Measurements from ENCODE around the gene USP48.
"Not testable (repeated sequence)": the region's sequence is repeated elsewhere in the genome, so short reads cannot be mapped to it uniquely, and the experiment has no call there.

The USP48 gene

DNA sequence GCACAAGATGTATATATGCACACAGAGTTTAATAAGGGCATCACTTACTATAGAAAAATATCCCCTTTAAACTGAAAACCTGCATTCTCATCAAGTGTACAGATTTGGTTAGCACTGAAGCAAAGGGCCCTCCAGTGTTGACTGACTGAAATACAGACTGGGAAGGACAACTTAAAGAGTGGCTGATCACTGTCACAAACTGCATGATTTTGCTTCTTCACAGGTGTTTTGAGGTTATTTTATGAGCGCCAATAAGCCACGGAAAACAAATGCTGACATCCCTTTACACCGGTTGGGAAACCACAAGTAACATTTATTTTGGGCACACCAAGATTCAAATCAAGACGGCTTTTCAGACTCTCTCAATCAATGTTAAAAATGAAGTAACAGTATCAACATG is 82.9 kb downstream of the USP48 start:
- DNase-seq (ENCODE audit: low read depth in 2 of 2) = no peak

DNA sequence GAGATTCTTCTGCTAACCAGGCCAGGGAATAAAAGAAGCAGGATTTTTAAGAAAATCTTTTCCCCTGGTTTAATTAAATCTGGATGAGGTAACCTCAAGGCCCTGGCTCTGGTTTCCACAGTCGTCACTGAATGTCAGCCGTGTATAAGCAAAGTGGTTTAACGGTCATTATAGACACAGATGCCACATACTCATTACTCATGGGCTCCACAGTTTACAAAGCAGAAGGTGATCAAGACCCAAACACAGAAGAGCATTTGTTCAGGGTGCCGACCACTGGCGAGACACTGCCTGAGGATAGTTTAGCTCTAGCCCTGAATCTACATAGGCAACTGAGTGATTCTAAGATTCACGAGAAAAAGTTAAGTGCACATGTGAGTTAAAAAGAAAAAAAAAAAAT is 86.0 kb downstream of the USP48 start:
- DNase-seq (ENCODE audit: low read depth in 2 of 2) = no peak

- no peak for DNase-seq (ENCODE audit: low read depth in 2 of 2)
These were observed 89.2 kb downstream of the USP48 start for GRCh38 chr1:21693732-21694131.

DNA sequence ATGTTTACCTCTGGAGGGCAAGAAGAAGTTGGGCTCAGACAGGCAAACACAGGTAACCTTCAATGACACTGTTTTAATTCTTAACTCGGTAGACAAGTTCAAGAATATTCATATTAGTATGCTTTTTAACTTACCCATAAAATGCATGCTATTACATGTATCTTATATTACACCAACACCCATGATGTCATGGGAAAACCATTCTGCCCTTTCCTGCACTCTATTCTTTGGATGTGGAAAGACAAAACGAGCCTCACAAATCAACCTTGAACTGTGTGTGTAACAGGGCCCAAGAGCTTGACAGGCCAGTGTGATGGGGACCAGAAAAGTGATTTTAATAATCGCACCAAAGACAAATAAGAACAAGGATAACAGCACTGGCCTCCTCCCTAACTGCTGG is 91.2 kb downstream of the USP48 start:
- DNase-seq (ENCODE audit: low read depth in 2 of 2) = no peak

GRCh38 chr1:21689661-21690372 is 93.1 kb downstream of the USP48 start:
- no peak for DNase-seq (ENCODE audit: low read depth in 2 of 2)

- no peak for DNase-seq (ENCODE audit: low read depth in 2 of 2)
These were observed 95.8 kb downstream of the USP48 start for GRCh38 chr1:21687081-21687529.

DNA sequence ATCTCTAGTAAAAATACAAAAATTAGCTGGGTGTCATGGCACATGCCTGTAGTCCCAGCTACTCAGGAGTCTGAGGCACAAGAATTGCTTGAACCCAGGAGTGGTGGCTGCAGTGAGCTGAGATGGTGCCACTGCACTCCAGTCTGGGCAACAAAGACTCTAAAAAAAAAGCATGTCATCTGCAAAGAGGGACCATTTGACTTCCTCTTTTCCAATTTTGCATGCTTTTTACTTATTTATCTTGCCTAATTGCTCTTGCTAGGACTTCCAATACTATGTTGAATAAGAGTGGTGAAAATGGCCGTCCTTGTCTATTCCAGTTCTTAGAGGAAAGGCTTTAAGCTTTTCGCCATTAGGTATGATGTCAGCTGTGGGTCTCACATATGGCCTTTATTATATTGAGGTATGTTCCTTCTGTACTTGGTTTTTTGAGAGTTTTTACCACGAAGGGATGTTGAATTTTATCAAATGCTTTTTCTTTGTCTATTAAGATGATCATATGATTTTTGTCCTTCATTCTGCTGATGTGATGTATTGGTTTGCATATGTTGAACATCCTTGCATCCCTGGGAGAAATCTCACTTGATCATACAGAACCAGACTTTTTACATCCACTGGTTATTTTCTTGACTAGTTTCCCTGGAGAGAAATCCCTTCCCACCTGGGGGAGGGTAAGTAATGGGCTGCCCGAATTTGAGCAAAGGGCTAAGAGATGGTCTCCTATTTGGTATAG is 96.8 kb downstream of the USP48 start:
- no peak for DNase-seq (ENCODE audit: low read depth in 2 of 2)

- DNase-seq (ENCODE audit: low read depth in 2 of 2) = no peak
These were observed 101.5 kb downstream of the USP48 start for GRCh38 chr1:21681426-21681825.

GRCh38 chr1:21680918-21681317 is 102.0 kb downstream of the USP48 start:
- no peak for DNase-seq (ENCODE audit: low read depth in 2 of 2)

GRCh38 chr1:21680381-21680780 is 102.6 kb downstream of the USP48 start:
- no peak for DNase-seq (ENCODE audit: low read depth in 2 of 2)

- DNase-seq (ENCODE audit: low read depth in 2 of 2) = no peak
These were observed 105.8 kb downstream of the USP48 start for GRCh38 chr1:21677168-21677567.

DNA sequence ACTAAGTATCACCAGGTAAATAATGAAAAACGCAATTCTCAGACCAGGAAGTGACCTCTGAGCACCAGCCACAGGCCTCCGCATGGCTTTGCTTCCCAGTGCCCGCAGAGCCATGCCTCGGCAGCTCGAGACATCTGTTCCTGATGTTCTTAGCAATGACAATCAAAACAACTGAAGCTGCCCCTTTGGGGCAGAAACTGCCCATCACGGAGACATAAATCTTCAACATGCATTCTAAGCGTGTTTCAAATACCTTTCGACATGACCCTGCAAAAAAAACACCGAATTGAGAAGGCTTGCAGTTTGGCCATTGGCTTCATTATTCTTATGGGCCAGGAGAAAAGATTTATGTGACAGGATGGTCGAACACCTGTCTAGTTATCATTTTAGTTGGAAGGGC is 108.0 kb downstream of the USP48 start:
- DNase-seq (ENCODE audit: low read depth in 2 of 2) = no peak

DNA sequence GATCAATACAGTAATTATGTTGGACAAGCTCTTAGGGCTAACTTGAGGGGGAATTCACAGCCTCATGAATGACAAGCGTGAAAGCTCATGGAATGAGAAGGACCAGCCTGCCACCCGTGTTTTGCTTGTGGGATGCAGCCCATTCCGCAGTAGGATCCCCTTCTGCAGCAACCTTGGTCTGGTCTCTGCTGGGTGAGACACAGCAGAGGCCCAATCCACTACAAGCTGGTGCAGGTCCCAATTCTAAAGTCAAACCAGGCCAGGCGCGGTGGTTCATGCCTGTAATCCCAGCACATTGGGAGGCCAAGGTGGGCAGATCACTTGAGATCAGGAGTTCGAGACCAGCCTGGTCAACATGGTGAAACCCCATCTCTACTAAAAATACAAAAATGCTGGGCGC is 109.1 kb downstream of the USP48 start:
- not testable (repeated sequence) for DNase-seq (ENCODE audit: low read depth in 2 of 2)

- no peak for DNase-seq (ENCODE audit: low read depth in 2 of 2)
These were observed 109.6 kb downstream of the USP48 start for GRCh38 chr1:21673277-21673780.

DNA sequence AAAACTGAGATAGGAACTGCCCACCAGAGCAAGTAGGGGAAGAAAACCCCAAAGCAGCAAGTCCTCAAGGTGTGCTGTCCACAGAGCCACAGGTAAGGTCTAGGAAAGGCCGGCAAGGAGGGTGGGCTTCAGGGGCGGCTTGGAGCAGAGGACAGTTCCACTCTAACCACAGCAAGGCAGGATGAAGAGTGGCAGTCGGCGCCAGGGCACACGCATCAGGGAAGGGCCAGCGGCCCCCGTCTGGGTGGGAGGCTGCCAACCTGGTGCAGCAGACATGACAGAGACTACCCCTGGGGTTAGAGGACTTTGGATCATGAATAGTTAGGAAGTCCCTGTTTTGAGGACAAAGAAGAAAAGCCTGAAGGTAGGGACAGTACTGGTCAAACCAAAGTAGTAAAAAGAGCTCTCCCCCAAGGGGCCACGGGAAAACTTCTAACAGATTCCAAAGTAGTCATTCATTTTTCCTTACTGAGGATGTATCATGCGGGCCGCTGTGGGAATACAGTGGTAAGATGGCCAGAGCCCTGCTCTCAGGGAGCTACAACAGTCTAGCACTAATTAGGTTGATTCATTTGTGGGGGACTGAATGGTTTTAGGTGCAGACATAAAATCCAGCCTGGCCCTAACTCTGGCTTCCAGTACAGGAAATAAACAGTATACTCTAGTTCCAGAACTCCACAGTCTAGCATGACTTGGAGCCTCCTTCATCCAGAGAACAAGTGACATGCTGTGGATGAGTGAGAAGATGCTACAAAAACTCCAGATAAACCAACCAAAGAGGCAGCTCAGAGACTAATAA is 110.3 kb downstream of the USP48 start:
- DNase-seq (ENCODE audit: low read depth in 2 of 2) = no peak

DNA sequence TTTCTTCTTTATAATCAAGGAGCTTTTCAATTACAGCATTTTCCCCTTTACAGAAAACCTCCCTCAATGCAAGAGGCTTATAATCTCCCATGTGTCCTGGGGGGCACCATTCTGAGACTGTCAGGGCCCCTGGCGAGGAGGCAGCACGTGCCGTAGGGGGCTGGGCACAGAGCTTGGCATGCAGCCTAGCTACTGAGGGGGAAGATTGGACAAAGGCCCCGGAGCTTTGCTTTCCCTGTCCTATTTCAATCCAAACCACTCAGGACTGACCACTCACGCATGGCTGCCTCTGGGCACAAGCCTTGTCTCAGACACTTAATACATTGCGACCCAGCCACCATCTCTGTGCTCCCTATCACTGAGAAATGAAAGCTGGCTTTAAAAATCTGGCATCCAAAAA is 111.0 kb downstream of the USP48 start:
- no peak for DNase-seq (ENCODE audit: low read depth in 2 of 2)

DNA sequence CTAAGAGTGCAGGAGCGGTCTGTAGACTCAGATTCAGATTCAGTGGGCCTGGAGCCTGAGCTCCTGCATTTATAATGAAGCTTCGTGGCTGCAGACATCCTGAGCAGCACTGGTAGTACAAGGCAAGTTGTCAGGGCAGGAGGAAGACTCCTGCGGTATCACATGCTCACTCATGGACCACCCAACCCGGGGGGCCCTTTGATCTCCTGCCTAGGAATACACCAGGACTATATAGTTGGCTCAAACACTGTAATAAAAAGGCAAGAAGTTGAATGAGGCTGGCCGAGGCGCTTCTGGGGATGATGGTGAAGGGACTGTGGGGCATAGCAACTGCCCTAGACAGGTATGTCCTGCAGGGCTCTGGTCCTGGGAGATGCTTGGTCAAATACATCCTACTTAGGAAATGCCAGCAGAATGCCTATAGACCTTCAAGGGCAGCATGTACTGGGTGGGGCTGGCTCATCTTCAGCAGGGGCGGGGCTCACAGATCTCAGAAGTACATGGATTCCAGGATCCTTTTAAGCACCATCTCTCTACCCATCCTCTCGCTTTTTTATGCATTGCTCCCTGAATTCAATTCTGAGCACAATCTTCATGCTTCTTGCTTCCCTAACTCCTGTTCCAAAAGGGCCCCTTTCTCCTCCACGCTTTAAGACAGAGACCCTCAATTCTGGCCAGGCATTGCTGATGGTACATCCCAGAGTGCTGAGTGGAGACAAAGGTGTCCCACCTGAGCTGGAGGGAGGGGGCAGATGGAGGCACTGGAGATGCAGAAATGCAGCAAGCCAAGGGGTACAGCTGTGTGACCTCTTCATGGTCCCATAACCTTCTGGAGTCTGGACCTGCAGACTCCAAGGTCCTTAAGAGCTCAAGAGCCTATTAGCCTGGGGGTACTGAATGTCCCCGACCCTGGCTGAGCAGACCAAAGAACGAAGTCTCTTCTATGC is 111.7 kb downstream of the USP48 start:
- DNase-seq (ENCODE audit: low read depth in 2 of 2) = no peak

DNA sequence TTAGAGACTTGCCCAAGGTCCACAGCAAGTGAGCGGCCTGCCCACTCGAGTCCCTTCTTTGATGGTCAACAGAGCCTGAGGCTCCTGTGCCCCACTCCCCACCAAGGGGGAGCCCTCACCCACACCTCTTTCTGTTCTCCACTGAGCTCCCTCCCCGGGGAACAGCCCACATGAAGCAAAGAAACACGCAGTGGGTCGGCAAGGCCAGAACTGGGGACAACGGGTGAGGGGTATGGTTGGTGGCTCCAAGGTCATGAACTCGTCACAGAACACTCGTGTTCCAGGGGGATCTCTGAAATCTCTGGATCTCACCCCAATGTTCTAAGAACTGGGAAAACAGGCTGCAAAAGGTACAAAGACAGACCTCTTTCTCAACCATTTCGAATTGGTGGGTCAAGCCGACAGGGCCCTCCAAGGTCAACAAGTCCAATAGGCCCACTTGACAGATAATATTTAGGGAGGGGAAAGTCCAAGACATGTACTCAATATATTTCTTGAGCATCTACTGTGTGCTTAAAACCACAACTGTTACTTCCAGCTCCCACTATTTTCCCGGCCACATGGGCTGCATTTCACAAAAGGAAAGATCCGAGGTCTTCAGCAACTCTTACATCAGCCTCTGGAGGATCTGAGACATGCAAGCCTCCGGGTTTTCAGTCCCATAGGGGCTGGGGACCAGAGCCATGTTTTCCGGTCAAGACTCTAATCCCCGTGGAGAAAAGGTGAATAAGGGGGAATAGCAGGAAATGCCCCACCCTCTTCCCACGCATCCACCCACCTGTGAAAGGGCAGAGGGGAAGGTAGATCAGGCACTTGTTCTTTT is 112.7 kb downstream of the USP48 start:
- DNase-seq (ENCODE audit: low read depth in 2 of 2) = no peak

GRCh38 chr1:21669258-21670058 is 113.5 kb downstream of the USP48 start, which contains the start of gene RAP1GAP:
TSS of gene RAP1GAP (minus strand) at chr1:21669357. CDS start at chr1:21620032, 49,325 bp downstream.
- no peak for DNase-seq (ENCODE audit: low read depth in 2 of 2)

DNA sequence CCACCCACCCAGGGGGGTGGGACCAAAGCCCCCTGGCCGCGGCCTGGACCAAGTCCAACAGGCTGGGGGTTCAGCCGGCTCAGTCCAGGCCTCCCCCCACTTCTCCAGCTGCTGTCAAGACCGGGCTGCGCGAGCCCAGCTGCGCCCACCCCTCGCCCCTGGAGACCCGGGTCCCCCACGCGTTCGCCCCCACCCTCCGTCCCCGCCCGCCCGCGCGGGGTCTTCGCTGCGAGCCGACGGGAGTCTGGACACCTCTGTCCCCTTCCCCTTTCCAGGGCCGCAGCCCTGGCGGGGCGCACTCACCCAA is 114.0 kb downstream of the USP48 start:
- DNase-seq (ENCODE audit: low read depth in 2 of 2) = no peak
